ENCODE data around the gene JADE1.
A peak's percentile ranks its signal among the peaks of the same experiment; 100 is the strongest.

Gene JADE1

GRCh38 chr4:128879283-128879682 is 69.8 kb downstream of the JADE1 start:
- no peak for DNase-seq

GRCh38 chr4:128879971-128880370 is 70.5 kb downstream of the JADE1 start:
- DNase-seq, result no peak

- DNase-seq, result no peak
Measured at GRCh38 chr4:128880662-128881061, 71.2 kb downstream of the JADE1 start.

GRCh38 chr4:128904821-128905220 is 95.3 kb downstream of the JADE1 start:
- no peak for DNase-seq

- no peak for DNase-seq
Measured at GRCh38 chr4:128906581-128906980, 97.1 kb downstream of the JADE1 start.

GRCh38 chr4:128907981-128908380 is 98.5 kb downstream of the JADE1 start:
- DNase-seq, result no peak

GRCh38 chr4:128908735-128909134 is 99.2 kb downstream of the JADE1 start:
- no peak for DNase-seq

- DNase-seq, result peak; percentile 21
Measured at GRCh38 chr4:128913228-128913627, 103.7 kb downstream of the JADE1 start.

- DNase-seq, result no peak
Measured at GRCh38 chr4:128915544-128915943, 106.0 kb downstream of the JADE1 start.

- peak; percentile 82 for DNase-seq
Measured at GRCh38 chr4:128916832-128917231, 107.3 kb downstream of the JADE1 start.

GRCh38 chr4:128917781-128918180 is 108.3 kb downstream of the JADE1 start:
- peak; percentile 46 for DNase-seq

GRCh38 chr4:128921954-128922353 is 112.5 kb downstream of the JADE1 start:
- DNase-seq, result no peak

Data from hematopoietic multipotent progenitor cell treated with erythropoietin and hydrocortisone succinate and interleukin-3 and kit ligand, for 6 days (in vitro differentiated cells).